CD1c-positive myeloid dendritic cell (primary cell): ENCODE data around the gene G3BP1.
"Not testable (repeated sequence)": the region's sequence is repeated elsewhere in the genome, so short reads cannot be mapped to it uniquely, and the experiment has no call there.

Experiments used
- DNase-seq: peaks from one replicate; pipeline ENCODE4 v3.0.0-alpha.2; 2016; ENCODE audit errors: extremely low spot score

Gene G3BP1

GRCh38 chr5:151798674-151799073 is 26.9 kb downstream of the G3BP1 start:
- no peak for DNase-seq

DNA sequence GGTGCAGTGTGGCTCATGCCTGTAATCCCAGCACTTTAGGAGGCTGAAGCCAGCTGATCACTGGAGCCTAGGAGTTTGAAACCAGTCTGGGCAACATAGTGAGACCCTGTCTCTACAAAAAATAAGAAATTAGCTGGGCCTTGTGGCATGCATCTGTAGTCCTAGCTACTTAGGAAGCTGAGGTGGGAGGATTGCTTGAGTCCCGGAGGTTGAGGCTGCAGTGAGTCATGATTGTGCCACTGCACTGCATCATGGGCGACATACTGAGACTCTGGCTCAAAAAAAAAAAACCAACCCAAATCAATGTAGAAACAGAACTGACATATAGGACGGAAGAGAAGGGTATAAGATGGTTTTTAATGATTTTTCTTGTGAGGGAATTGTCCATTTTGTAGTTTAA is 27.7 kb downstream of the G3BP1 start:
- DNase-seq = no peak

DNA sequence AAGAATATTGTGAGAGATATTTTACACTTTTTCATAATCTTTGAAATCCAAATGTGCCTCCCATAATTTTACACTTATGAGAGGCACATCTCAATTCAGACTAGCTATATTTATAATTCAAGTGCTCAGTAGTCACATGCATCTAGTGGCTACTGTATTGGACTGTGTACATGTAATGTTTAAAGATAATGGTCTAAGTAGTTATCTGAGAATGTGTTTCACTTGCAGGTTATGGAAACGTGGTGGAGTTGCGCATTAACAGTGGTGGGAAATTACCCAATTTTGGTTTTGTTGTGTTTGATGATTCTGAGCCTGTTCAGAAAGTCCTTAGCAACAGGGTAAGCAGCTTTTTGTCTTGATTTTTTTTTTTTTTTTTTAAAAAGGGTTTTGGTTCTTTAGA is 28.8 kb downstream of the G3BP1 start:
- DNase-seq = no peak

GRCh38 chr5:151805414-151806223 is 33.9 kb downstream of the G3BP1 start:
- DNase-seq = peak; percentile 20

DNA sequence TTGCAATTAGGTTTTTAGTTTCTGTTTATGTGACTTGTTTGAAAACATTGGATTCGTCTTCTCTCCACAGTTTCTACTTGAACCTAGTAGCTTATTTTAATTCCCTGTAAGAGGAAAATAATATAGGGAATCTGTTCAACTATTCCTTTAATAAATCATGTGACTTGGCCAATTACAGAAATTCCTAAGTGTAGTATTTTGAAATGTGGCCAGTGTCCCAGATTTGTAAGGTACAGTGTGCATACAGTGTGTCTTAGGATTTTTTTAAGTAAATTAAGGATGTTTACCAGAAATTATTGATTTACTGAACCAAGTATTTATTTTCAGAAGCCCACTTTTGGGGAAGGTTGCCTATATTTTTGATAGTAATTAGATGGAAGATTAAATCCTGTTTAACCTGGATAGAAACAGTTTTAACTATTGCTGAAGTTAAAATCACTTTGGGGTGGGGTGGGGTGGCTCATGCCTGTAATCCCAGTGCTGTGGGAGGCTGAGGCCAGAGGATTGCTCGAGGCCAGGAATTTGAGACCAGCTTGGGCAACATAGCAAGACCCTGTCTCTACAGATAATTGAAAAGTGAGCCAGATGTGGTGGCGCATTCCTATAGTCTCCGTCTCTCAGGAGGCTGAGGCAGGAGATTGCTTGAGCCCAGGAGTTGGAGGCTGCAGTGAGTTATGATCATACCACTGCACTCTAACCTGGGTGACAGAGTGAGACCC is 36.9 kb downstream of the G3BP1 start:
- DNase-seq = no peak

- DNase-seq = no peak
Observed at GRCh38 chr5:151810449-151810848, 38.7 kb downstream of the G3BP1 start.

DNA sequence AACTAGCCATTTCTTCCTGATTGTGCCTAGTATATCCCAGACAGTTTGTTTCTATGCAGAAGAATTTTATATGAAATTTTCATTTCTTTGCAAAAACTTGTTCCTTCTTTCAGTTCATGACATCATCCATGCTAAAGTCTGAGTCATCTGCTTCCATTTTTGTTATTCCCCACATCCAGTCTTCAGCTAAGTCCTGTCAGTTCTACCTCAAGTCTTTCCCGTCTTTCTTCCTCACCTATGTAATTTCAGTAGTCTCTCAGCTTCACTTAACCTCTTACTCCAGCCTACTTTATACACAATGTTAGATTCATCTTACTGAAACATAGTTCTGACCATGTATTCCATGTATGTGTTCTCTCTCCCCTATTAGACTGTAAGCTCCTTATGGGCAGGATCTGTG is 39.1 kb downstream of the G3BP1 start:
- DNase-seq = no peak

GRCh38 chr5:151811593-151812321 is 40.0 kb downstream of the G3BP1 start:
- DNase-seq = no peak

DNA sequence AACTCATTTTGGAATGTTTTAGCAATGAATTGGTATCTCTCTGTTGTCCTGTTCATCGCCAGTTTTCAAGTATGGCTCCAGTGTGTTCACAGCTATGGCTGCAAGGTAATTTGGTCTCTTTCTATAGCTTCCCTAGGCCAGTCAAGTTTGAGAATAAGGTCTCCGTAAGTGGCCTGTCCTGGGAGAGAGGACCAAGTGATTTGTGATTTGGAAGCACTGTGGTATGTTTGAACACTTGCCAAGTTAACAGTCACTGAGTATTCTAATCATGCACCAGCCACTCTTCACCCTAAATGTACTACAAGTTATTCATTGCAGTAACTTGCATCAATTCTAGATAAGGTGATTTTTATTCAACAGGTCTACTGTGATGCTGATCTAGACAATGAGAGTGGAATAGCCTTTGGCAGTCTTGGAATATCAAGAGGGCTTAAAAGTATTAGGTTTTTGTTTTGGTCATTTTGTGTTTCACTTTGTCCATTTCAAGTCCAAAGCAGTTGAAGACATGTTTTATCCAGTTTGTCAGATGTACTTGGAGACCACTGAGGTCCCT is 41.1 kb downstream of the G3BP1 start:
- no peak for DNase-seq

GRCh38 chr5:151815051-151815450 is 43.3 kb downstream of the G3BP1 start:
- no peak for DNase-seq

GRCh38 chr5:151819830-151820229 is 48.1 kb downstream of the G3BP1 start:
- DNase-seq = no peak

DNA sequence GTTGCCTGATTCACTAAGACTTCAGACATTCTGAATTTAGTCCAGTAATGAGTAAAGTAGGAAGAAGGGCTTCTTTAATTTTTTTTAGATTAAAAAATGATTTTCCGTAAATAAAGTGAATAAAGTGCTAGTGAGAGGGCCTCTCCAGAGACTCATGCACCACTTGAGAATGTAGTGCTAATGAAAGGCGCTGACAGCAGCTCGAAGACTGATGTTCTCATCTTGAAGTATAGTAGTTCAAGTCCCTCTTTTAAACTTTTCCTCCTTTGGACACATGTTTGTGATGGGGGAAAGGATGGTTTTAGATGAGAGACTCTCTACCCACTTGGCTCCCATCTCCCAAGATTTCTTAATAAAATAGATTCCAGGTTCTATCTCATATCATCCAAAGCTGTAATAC is 48.5 kb downstream of the G3BP1 start:
- DNase-seq = no peak

DNA sequence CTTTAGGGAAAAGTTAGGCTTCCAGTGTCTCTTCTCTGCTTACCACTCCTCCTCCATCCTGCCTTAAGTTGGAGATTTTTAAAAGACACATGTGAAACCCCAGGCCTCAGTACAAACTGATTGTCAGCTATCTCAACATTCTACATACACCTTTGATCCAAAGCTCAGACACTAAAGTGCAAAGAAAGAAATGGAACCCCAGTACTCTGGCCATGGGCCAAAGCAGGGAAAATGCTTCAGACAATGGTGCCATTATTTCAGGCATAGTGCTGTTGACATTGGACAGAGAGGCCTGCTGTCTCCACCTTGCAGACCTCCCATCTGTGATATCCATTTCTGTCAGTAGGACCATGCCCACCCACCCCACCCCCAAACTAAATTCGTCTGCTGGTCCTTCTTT is 49.1 kb downstream of the G3BP1 start:
- DNase-seq = no peak

- DNase-seq = no peak
Observed at GRCh38 chr5:151822141-151822540, 50.4 kb downstream of the G3BP1 start.

DNA sequence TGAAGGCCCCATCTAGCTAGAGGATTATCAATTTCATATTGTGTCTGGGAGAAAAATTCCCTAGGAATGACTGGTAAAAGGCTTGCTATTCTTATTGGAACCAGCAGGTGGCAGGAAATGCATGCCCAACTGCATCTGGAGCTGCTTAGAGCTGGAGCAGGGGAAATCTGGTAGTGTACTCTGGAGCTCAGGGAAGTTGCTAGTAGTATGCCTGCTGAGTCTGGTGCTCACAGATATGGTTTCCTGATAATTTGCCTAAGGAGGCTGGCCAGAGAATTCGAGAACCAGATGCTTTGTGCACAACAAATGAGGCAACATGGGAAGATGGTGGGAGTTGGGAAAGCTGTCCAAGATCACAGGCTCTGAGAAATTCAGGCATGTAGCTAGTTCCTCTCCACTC is 53.7 kb downstream of the G3BP1 start:
- peak; percentile 59 for DNase-seq

DNA sequence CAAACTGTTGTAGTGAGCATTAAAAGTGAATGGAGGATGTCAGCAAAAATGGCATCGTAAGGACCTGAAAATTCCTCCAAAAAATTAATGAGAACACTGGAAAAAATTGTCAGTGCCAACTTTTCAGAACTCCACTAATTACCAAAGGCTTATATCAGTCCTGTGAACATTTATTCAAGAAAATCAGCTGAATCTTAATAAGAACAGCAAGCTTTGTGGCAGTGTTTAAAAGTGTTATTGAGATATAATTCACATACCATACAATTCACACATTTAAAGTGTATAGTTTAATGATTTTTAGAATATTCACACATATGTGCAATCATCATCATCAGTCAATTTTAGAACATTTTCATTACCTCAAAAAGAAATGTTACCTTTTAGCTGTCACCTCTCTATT is 57.6 kb downstream of the G3BP1 start:
- DNase-seq = no peak

- DNase-seq = not testable (repeated sequence)
Observed at GRCh38 chr5:151832843-151833242, 61.1 kb downstream of the G3BP1 start.

GRCh38 chr5:151846765-151847164 is 75.0 kb downstream of the G3BP1 start:
- no peak for DNase-seq

DNA sequence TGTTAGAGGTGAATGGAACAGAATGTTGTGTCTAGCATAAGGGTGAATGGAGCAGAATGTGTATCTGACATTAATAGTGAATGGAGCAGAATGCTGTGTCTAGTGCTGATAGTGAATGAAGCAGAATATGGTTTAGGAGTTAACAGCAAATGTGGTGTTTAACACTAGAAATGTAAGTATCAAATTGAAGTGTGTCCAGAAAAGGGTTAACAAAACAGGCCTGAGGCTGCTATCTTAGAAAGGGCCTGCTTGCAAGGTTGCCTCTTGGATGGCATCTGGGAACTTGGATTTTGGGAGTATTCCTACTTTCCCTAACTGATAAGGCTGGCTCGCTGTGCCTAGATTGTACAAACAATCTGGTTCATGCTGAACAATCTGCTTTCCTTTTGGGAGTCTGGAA is 76.1 kb downstream of the G3BP1 start:
- no peak for DNase-seq

GRCh38 chr5:151855701-151856100 is 83.9 kb downstream of the G3BP1 start:
- DNase-seq = no peak

GRCh38 chr5:151856861-151857260 is 85.1 kb downstream of the G3BP1 start:
- no peak for DNase-seq

- not testable (repeated sequence) for DNase-seq
Observed at GRCh38 chr5:151860867-151861266, 89.1 kb downstream of the G3BP1 start.
